Mucosa of rectum (tissue), 2 donors: Measurements from ENCODE around the gene TSPYL2.

ENCODE experiments used
- H3K27ac ChIP-seq, 2 donors: one replicate each; pipeline ENCODE4 v1.7.0; 2013; ENCODE audit warnings: inconsistent platforms in 2 of 2, low read depth in 2 of 2, low read length in 2 of 2
- H3K27me3 ChIP-seq, 2 donors: one replicate each; pipeline ENCODE4 v1.7.0; 2013; ENCODE audit warnings: low read length in 2 of 2; ENCODE audit not compliant: control insufficient read depth in 2 of 2, insufficient read depth in 2 of 2
- H3K36me3 ChIP-seq, 2 donors: one replicate each; pipeline ENCODE4 v1.7.0; 2013; ENCODE audit warnings: low read length in 2 of 2; ENCODE audit not compliant: control insufficient read depth in 2 of 2, insufficient read depth in 2 of 2
- H3K4me1 ChIP-seq, 2 donors: one replicate each; pipeline ENCODE4 v1.7.0; 2013; ENCODE audit warnings: low read length in 2 of 2, mild to moderate bottlenecking in 1 of 2; ENCODE audit not compliant: control insufficient read depth in 2 of 2, insufficient read depth in 2 of 2
- H3K4me3 ChIP-seq, 2 donors: one replicate each; pipeline ENCODE4 v1.7.0; 2013; ENCODE audit warnings: low read length in 2 of 2
- H3K9ac ChIP-seq, 2 donors: one replicate each; pipeline ENCODE4 v1.7.0; 2013; ENCODE audit warnings: low read length in 2 of 2, low read depth in 1 of 2, mild to moderate bottlenecking in 1 of 2
- H3K9me3 ChIP-seq, 2 donors: one replicate each; pipeline ENCODE4 v1.7.0; 2013; ENCODE audit warnings: low read length in 2 of 2; ENCODE audit not compliant: control insufficient read depth in 2 of 2
- donor health status: healthy.
- donor health status: Normal muscosa, but diverticular disease.

The TSPYL2 gene

DNA sequence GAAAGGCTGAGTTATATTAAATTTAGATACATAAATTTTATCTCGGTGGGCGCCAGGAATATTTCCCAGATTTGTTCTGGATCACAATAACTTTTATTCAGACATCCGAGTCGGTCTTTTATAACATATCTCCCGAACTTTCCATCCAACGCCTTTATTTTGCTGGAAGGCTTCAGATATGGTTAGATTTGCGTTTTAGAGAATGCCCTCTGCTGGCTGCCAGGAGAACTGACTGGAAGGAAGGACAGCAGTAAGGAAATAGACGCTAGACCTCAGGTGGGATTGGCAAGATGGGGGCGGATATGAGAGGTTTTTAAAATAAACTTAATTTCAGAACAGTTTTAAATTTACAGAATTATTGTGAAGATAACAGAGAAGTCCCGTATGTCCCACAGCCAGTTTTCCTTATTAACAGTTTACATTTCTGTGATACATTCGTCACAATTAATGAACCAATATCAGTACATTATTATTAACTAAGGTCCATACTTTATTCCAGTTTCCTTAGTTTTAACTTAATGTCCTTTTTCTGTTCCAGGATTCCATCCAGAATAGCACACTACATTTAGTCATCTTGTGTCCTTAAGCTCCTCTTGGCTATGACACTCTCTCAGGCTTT, 7.2 kb downstream of the TSPYL2 start:
- peak overlapping the region; percentile 66 to 68 for H3K9ac ChIP-seq
- H3K4me1 ChIP-seq, result no peaks in the 10 kb centered on the region
- H3K4me3 ChIP-seq, result peak overlapping the region; percentile 60 to 74
- peak overlapping the region; percentile 61 to 69 for H3K27ac ChIP-seq
- H3K27me3 ChIP-seq, result peaks cover 0 to 2% of the 10 kb centered on the region in 2 donors
- H3K36me3 ChIP-seq, result peaks cover 0 to 2% of the 10 kb centered on the region in 2 donors
- H3K9me3 ChIP-seq, result no peaks in the 10 kb centered on the region

DNA sequence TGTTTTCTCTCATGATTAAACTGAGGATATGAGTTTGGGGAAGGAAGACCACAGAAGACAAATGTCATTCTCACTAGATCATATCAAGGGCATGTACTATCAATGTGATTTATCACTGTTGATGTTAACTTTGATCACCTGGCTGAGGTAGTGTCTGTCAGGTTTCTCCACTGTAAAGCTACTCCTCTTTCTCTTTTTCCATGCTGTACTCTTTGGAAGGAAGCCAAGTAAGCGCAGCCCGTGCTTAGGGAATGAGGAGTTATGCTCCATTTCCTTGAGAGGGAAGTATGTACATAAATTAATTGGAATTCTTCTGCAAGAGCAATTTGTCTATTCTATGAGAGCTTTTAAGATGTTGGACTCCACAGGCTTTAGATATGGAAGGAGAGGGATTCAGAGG, 7.8 kb downstream of the TSPYL2 start:
- H3K4me1 ChIP-seq, result peaks cover 0 to 3% of the 10 kb centered on the region in 2 donors
- no peaks in the 10 kb centered on the region for H3K9me3 ChIP-seq
- H3K27me3 ChIP-seq, result peaks cover 0 to 2% of the 10 kb centered on the region in 2 donors
- H3K9ac ChIP-seq, result no peak overlapping the region
- no peak overlapping the region for H3K4me3 ChIP-seq
- H3K27ac ChIP-seq, result no peak overlapping the region
- H3K36me3 ChIP-seq, result peaks cover 0 to 2% of the 10 kb centered on the region in 2 donors

DNA sequence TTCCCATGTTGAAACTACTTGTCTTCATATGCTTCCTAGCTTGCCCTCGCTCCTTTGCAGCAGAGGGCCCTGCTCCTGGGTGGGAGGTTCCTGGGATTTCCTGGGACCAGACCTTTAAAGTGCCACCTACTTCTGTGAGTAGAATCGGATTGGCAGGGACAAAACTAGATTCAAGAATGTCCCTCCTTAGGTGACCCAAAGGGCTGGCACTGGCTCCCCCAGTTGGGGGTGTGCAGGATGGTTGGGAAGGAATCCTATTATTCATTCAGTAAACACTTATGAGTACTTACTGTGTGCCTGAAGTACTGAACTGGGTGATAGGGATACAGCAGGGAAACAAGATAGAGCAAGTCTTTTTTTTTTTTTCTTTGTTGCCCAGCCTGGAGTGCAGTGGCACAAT, 9.2 kb downstream of the TSPYL2 start:
- H3K27me3 ChIP-seq, result no peaks in the 10 kb centered on the region
- H3K27ac ChIP-seq, result no peak overlapping the region
- no peak overlapping the region for H3K9ac ChIP-seq
- peaks cover 0 to 3% of the 10 kb centered on the region in 2 donors for H3K4me1 ChIP-seq
- H3K36me3 ChIP-seq, result no peaks in the 10 kb centered on the region
- no peaks in the 10 kb centered on the region for H3K9me3 ChIP-seq
- H3K4me3 ChIP-seq, result no peak overlapping the region

DNA sequence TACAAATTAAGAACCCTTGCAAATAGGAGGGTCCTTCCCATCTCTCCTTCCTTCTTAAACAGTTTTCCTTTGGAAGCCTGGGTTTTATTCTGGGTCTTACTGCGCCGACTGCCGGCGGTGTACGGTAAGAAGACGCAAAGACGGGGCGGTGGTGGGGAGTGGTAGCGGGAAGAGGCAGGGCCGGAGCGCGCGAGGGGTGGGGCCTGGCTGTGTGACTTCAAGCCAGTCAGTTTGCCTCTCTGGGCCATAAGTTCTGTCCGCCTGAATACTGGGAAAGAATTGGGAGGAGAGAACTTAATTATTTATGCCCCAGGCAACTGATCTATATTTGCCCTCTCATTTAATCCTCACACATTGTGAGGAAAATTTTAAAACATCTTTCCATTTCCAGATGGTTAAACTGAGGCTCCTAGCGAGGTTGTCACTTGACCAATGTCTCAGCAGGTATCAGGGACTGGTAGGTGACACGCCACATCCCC, 11.0 kb downstream of the TSPYL2 start:
- H3K4me3 ChIP-seq, result peak overlapping the region; percentile 61 to 89
- peak overlapping the region; percentile 65 to 82 for H3K9ac ChIP-seq
- no peaks in the 10 kb centered on the region for H3K36me3 ChIP-seq
- peaks cover 0 to 3% of the 10 kb centered on the region in 2 donors for H3K4me1 ChIP-seq
- no peaks in the 10 kb centered on the region for H3K9me3 ChIP-seq
- H3K27ac ChIP-seq, result peak overlapping the region; percentile 90 to 95
- no peaks in the 10 kb centered on the region for H3K27me3 ChIP-seq

DNA sequence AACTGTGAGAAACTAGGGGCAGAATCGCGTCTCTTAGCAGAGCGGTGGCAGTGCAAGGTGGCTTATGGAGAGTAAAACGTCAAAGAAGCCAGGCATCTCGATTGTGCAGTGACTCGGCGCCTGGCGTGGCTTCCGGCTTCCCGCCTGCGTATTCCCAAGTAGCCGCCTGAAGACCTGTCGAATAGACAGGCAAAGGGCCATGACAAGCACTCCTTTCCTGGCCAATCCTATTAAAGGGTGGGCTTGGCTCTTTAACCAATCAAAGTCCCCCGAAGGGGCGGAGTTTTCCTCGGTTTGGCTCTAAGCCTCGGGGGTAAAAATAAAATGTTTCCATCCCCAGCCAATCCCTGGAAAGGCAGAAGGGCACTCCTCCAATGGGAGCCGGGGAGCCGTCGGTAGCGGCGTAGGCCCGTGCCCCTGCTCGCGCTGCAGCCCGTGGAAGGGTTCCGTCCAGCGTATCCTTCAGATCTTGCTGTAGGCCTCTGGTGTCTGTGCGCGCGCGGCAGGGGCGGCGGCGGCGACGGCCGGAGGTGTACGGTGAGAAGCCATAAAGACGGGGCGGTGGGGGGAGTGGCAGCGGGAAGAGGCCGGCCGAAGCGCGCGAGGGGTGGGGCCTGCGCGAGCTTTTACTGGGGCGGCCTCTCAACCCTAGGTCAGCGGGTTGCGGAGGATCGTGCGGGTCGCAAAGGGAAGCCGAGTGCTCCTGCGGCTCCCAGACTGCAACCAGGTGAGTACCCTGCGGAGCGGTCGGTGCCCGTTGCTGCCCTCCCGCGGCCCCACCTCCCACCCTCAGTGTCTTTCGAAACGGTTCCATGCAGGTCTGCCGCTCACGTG, 11.8 kb downstream of the TSPYL2 start, which contains the start of gene KANTR:
TSS of gene KANTR (plus strand) at position 395 of the 834 bp plus-strand sequence. CDS start 30,131 bp downstream, outside the sequence.
- H3K27ac ChIP-seq, result peak within 1 kb of the TSS; percentile 90 to 95

DNA sequence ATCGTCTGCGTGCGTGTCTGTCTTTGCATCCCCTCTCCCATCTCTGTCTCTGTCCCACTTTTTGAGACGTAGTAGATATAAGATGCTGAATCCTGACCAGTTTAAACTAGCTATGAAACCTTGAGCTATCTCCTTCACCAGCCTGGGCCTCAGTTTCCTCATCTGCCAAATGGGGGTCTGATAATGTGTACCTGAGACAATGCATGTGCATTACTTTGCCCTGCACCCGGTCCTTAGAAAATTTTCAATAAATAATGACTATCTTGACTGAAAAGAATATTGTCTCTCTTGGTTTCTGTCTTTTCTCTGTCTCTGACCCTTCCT, 12.4 kb downstream of the TSPYL2 start:
- Histone ChIP-seq H3K9ac (peak overlapping the region; percentile 63 to 65), H3K4me1 (peaks cover 0 to 3% of the 10 kb centered on the region in 2 donors)

More for the DNA sequence above, 11.8 kb downstream of the TSPYL2 start, which contains the start of gene KANTR:
- Histone ChIP-seq H3K4me1 (peaks cover 0 to 3% of the 10 kb centered on the region in 2 donors), H3K9ac (peak within 1 kb of the TSS; percentile 65 to 82), H3K36me3 (no peaks in the 10 kb centered on the region), H3K9me3 (no peaks in the 10 kb centered on the region), H3K27me3 (no peaks in the 10 kb centered on the region), H3K4me3 (peak within 1 kb of the TSS; percentile 75 to 89)

DNA sequence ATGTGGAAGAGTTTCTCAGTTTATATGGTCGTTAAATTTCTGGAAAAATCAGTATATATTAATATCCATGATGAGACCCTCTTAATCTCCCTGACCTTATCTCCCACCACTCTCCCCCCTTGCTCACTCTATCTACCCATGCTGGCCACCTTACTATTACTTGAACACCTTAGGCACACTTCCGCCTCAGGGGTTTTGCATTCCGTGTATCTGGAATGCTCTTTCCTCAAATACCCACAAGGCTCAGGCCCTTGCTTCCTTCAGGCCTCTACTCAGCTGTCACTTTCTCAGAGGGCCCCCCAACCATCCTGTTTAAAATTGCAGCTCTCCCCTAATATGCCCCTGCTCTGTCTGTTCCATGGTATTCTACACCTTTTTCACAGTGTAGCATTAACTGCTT, 13.6 kb downstream of the TSPYL2 start:
- Histone ChIP-seq H3K9ac (no peak overlapping the region), H3K36me3 (peaks cover 0 to 5% of the 10 kb centered on the region in 2 donors), H3K4me3 (no peak overlapping the region), H3K9me3 (no peaks in the 10 kb centered on the region), H3K27me3 (no peaks in the 10 kb centered on the region), H3K4me1 (peaks cover 0 to 3% of the 10 kb centered on the region in 2 donors), H3K27ac (no peak overlapping the region)

More for the DNA sequence above, 12.4 kb downstream of the TSPYL2 start:
- no peaks in the 10 kb centered on the region for H3K27me3 ChIP-seq
- H3K9me3 ChIP-seq, result no peaks in the 10 kb centered on the region
- H3K27ac ChIP-seq, result peak overlapping the region; percentile 83 to 95
- peaks cover 0 to 5% of the 10 kb centered on the region in 2 donors for H3K36me3 ChIP-seq
- peak overlapping the region; percentile 75 to 89 for H3K4me3 ChIP-seq

DNA sequence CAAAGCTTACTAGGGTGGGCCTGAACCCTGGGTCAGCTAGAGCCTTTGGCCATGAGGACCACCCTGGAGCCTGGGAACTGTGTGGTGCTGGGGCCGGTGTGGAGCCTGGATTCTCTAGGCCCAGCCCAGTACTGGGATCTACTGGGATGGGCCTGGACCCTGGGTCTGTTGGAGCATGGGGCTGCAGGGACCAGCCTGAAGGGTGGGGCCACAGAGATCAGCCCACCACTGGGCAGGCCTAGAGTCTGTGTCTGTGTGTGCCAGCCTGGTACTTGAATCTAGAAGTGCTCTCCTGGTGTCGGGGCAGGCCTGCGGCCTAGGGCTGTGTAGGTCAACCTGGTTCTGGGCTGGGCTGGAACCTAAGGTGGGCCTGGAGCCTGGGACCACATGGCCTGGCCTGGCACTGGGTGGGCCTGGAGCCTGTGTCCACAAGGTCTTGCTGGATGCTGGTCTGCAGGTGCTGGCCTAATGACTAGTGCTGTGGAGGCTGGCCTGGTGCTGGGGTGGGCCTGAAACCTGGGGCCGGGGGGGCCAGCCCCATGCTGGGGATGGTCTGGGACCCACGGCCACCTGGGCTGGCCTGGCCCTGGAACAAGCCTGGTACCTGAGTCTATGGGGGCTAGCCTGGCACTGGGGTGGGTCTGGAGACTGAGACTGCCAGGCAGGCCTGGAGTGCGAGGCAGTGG, 32.8 kb downstream of the TSPYL2 start:
- Histone ChIP-seq H3K4me3 (no peak overlapping the region), H3K27me3 (peaks cover 0 to 2% of the 10 kb centered on the region in 2 donors), H3K36me3 (no peaks in the 10 kb centered on the region), H3K9ac (no peak overlapping the region), H3K27ac (peak overlapping the region; percentile 39 to 43), H3K9me3 (no peaks in the 10 kb centered on the region), H3K4me1 (peaks cover 3 to 6% of the 10 kb centered on the region in 2 donors)

DNA sequence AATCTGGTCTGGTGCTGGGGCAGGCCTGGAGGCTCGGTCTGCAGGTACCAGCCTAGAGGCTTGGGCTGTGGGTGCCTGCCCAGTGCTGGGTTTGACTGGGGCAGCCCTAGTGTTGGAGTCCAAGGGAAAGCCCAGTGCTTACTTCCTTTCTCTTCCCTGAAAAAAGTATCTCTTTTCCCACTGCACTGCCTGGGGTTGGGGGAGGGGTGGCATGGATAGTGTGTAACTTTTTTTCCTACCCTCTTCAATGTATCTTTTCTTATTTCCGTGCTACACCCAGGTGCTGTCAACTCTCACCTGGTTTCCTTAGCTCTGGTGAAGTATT, 33.3 kb downstream of the TSPYL2 start:
- Histone ChIP-seq H3K9ac (no peak overlapping the region), H3K27ac (peak overlapping the region; percentile 39 to 57), H3K4me1 (peaks cover 3 to 6% of the 10 kb centered on the region in 2 donors), H3K27me3 (peaks cover 0 to 2% of the 10 kb centered on the region in 2 donors), H3K9me3 (no peaks in the 10 kb centered on the region), H3K36me3 (no peaks in the 10 kb centered on the region), H3K4me3 (no peak overlapping the region)
